SU-DHL-6 (cell line): ENCODE data around the gene NBPF3.

Source experiments
- H2AFZ ChIP-seq: fragments of 200-600 bp; sonication (generic); 2 replicates; pipeline ENCODE4 v1.6.1; 2014; ENCODE audit warnings: low read depth, mild to moderate bottlenecking, moderate library complexity, mixed read lengths, antibody characterized with exemption, low read length; ENCODE audit not compliant: severe bottlenecking
- H3F3A ChIP-seq: fragments of 200-600 bp; shearing (Covaris generic); 2 replicates; pipeline ENCODE4 v1.6.0; 2016; ENCODE audit warnings: antibody characterized with exemption, mild to moderate bottlenecking; ENCODE audit not compliant: insufficient read depth
- H3K27ac ChIP-seq: fragments of 200-600 bp; sonication (generic); 2 replicates; pipeline ENCODE4 v1.5.1; 2016; ENCODE audit warnings: low read depth, mild to moderate bottlenecking, low read length, moderate library complexity, mixed read lengths
- H3K27me3 ChIP-seq: fragments of 200-600 bp; sonication (generic), shearing (Covaris generic); 2 replicates; pipeline ENCODE4 v1.6.0; 2014; ENCODE audit warnings: mild to moderate bottlenecking, low read length
- H3K36me3 ChIP-seq: fragments of 200-600 bp; sonication (generic); 2 replicates; pipeline ENCODE4 v1.6.1; 2014; ENCODE audit warnings: mild to moderate bottlenecking, low read length, mixed read lengths
- H3K4me2 ChIP-seq: fragments of 300-600, 200-600 bp; shearing (Covaris generic), sonication (generic); 2 replicates; pipeline ENCODE4 v1.6.0; 2014; ENCODE audit warnings: low read length, low read depth, mild to moderate bottlenecking; ENCODE audit not compliant: poor library complexity, severe bottlenecking
- H3K4me3 ChIP-seq: fragments of 200-600 bp; sonication (generic); 2 replicates; pipeline ENCODE4 v1.5.1; 2014; ENCODE audit warnings: antibody characterized with exemption, low read length, mild to moderate bottlenecking, mixed read lengths; ENCODE audit not compliant: insufficient read depth, poor library complexity, severe bottlenecking
- H3K79me2 ChIP-seq: fragments of 200-600 bp; sonication (generic); 2 replicates; pipeline ENCODE4 v1.6.1; 2014; ENCODE audit warnings: mild to moderate bottlenecking, low read length, moderate library complexity; ENCODE audit not compliant: insufficient read depth
- H3K9ac ChIP-seq: fragments of 200-600 bp; sonication (generic); 2 replicates; pipeline ENCODE4 v1.7.0; 2014; ENCODE audit warnings: mild to moderate bottlenecking, low read length
- H3K9me2 ChIP-seq: fragments of 200-600 bp; sonication (generic); replicated peaks from 2 replicates; pipeline ENCODE4 v1.6.1; 2014; ENCODE audit warnings: low read length; ENCODE audit not compliant: insufficient read depth
- H3K9me3 ChIP-seq: fragments of 200-600 bp; sonication (generic); 2 replicates; pipeline ENCODE4 v1.6.1; 2014; ENCODE audit warnings: low read length, mixed read lengths; ENCODE audit not compliant: insufficient read depth
- H4K20me1 ChIP-seq: fragments of 200-600 bp; sonication (generic); 2 replicates; pipeline ENCODE4 v1.6.1; 2014; ENCODE audit warnings: low read depth, mild to moderate bottlenecking, antibody characterized with exemption, low read length, moderate library complexity, mixed read lengths
- EZH2phosphoT487 ChIP-seq: fragments of 200-600 bp; sonication (generic), shearing (Covaris generic); conservative IDR thresholded peaks from 2 replicates; pipeline ENCODE4 v1.6.1; 2018; ENCODE audit warnings: mild to moderate bottlenecking, antibody characterized with exemption, low read length, moderate library complexity, mixed read lengths
- TF ChIP-seq, protein P1 (sequence below): fragments of 200-600 bp; sonication (generic); IDR thresholded peaks from one replicate; pipeline ENCODE4 v1.5.1; 2017; ENCODE audit warnings: antibody characterized with exemption, mild to moderate bottlenecking, low read length, moderate library complexity; ENCODE audit not compliant: insufficient read depth, poor library complexity, severe bottlenecking

Gene NBPF3

DNA sequence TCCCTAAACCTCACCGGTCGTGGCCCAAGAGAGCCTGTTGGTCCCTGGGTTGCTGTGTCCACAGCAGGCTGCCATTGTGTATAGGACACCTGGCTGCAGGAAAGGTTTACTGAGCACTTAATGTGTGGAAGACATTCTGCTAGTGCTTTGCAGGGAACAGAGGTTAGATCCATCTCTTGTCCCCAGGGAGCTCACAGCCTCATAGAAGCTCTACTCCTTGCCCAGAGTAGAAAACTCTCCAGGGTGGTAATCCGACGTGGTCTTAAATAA lies 52.4 kb downstream of the NBPF3 start:
- Histone ChIP-seq H3K9ac (no peak overlapping the region), H3K27ac (no peak overlapping the region)

GRCh38 chr1:21494196-21494595 lies 54.3 kb downstream of the NBPF3 start:
- Histone ChIP-seq H3K36me3 (no peaks in the 10 kb centered on the region), H3K4me3 (no peak overlapping the region), H3K79me2 (no peaks in the 10 kb centered on the region), H4K20me1 (no peaks in the 10 kb centered on the region), H3K9me2 (no peaks in the 10 kb centered on the region), H3K9ac (no peak overlapping the region), H3F3A (no peaks in the 10 kb centered on the region), H3K27ac (no peak overlapping the region), H3K27me3 (no peaks in the 10 kb centered on the region), H2AFZ (no peak overlapping the region), H3K9me3 (no peaks in the 10 kb centered on the region), H3K4me2 (no peak overlapping the region)
- TF ChIP-seq, protein P1, sequence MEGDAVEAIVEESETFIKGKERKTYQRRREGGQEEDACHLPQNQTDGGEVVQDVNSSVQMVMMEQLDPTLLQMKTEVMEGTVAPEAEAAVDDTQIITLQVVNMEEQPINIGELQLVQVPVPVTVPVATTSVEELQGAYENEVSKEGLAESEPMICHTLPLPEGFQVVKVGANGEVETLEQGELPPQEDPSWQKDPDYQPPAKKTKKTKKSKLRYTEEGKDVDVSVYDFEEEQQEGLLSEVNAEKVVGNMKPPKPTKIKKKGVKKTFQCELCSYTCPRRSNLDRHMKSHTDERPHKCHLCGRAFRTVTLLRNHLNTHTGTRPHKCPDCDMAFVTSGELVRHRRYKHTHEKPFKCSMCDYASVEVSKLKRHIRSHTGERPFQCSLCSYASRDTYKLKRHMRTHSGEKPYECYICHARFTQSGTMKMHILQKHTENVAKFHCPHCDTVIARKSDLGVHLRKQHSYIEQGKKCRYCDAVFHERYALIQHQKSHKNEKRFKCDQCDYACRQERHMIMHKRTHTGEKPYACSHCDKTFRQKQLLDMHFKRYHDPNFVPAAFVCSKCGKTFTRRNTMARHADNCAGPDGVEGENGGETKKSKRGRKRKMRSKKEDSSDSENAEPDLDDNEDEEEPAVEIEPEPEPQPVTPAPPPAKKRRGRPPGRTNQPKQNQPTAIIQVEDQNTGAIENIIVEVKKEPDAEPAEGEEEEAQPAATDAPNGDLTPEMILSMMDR: no peak
- no peak for TF ChIP-seq EZH2phosphoT487

More for the DNA sequence above, 52.4 kb downstream of the NBPF3 start:
- no peak overlapping the region for H3K4me2 ChIP-seq
- no peak overlapping the region for H3K4me3 ChIP-seq
- H3K9me3 ChIP-seq: no peaks in the 10 kb centered on the region
- no peak overlapping the region for H2AFZ ChIP-seq
- no peaks in the 10 kb centered on the region for H3K79me2 ChIP-seq
- TF ChIP-seq, protein P1: no peak
- TF ChIP-seq EZH2phosphoT487: no peak
- H3K27me3 ChIP-seq: no peaks in the 10 kb centered on the region
- H4K20me1 ChIP-seq: no peaks in the 10 kb centered on the region
- no peaks in the 10 kb centered on the region for H3K9me2 ChIP-seq
- H3K36me3 ChIP-seq: no peaks in the 10 kb centered on the region
- H3F3A ChIP-seq: no peaks in the 10 kb centered on the region

GRCh38 chr1:21495225-21495820 lies 55.4 kb downstream of the NBPF3 start:
- Histone ChIP-seq H3K27ac (no peak overlapping the region), H3F3A (no peaks in the 10 kb centered on the region), H3K9ac (no peak overlapping the region), H3K36me3 (no peaks in the 10 kb centered on the region), H3K4me2 (no peak overlapping the region), H2AFZ (no peak overlapping the region), H4K20me1 (no peaks in the 10 kb centered on the region), H3K9me3 (no peaks in the 10 kb centered on the region), H3K27me3 (no peaks in the 10 kb centered on the region), H3K79me2 (no peaks in the 10 kb centered on the region), H3K9me2 (no peaks in the 10 kb centered on the region), H3K4me3 (no peak overlapping the region)
- no peak for TF ChIP-seq EZH2phosphoT487
- TF ChIP-seq, protein P1: no peak

DNA sequence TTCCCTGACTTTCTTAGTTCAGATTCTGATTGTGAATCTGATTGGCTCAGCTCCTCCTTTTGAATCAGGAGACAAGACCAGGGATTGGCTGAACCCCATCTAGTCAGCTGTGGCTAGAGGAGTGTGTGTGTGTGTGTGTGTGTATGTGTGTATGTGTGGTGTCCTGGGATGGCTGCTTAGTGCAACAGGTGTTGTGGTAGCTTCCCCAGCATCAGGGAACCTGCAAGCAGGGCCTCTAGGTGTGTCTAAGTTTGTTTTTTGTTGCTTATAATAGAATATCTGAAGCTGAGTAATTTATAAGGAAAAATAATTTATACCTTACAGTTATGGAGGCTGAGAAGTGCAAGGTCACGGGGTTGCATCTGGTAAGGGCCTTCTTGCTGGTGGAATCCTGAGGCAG lies 56.1 kb downstream of the NBPF3 start:
- H4K20me1 ChIP-seq: no peaks in the 10 kb centered on the region
- no peaks in the 10 kb centered on the region for H3F3A ChIP-seq
- H3K4me3 ChIP-seq: no peak overlapping the region
- H3K79me2 ChIP-seq: no peaks in the 10 kb centered on the region
- H3K27me3 ChIP-seq: no peaks in the 10 kb centered on the region
- no peak overlapping the region for H3K27ac ChIP-seq
- H3K4me2 ChIP-seq: no peak overlapping the region
- H2AFZ ChIP-seq: no peak overlapping the region
- H3K9me3 ChIP-seq: no peaks in the 10 kb centered on the region
- H3K36me3 ChIP-seq: no peaks in the 10 kb centered on the region
- no peak overlapping the region for H3K9ac ChIP-seq
- no peaks in the 10 kb centered on the region for H3K9me2 ChIP-seq
- TF ChIP-seq, protein P1: no peak
